Renal pelvis (tissue), 12 donors: ENCODE measurements around the gene LYRM4. TPM values are rescaled to one million over a fixed set of nuclear protein-coding genes. Genes with fewer than 3 reads are reported as not detected.

Experiments used
- DNase-seq: peaks from one replicate; pipeline ENCODE4 v3.0.0-alpha.2; 2013
- long read RNA-seq, 16 experiments: transcript quantifications; one replicate each; lab custom pipeline, GENCODE V29; 2026
- polyA plus RNA-seq, 3 donors: library from polyadenylated mRNA; unstranded; fragments of 120-200 nt; gene quantifications; one replicate each; pipeline ENCODE4 v1.2.1, GENCODE V29; 2013; ENCODE audit not compliant: insufficient read length in 3 of 3

The LYRM4 gene
- polyA plus RNA-seq = 10 to 100 TPM; 35.1 to 44.0 (median 43.7) TPM
- long read RNA-seq, donor 1, full-length matches to known transcripts = 60 of 60 reads
- long read RNA-seq, donor 1, partial matches to known transcripts = 0 of 60 reads
- long read RNA-seq, donor 1, other reads (novel, unspliced or antisense) = 0 of 60 reads
- long read RNA-seq, donor 2, full-length matches to known transcripts = 59 of 59 reads
- long read RNA-seq, donor 2, partial matches to known transcripts = 0 of 59 reads
- long read RNA-seq, donor 2, other reads (novel, unspliced or antisense) = 0 of 59 reads
- long read RNA-seq, donor 3, full-length matches to known transcripts = 42 of 42 reads
- long read RNA-seq, donor 3, partial matches to known transcripts = 0 of 42 reads
- long read RNA-seq, donor 3, other reads (novel, unspliced or antisense) = 0 of 42 reads
- long read RNA-seq, donor 4, full-length matches to known transcripts = 63 of 63 reads
- long read RNA-seq, donor 4, partial matches to known transcripts = 0 of 63 reads
- long read RNA-seq, donor 4, other reads (novel, unspliced or antisense) = 0 of 63 reads
- long read RNA-seq, donor 5, full-length matches to known transcripts = 29 of 29 reads
- long read RNA-seq, donor 5, partial matches to known transcripts = 0 of 29 reads
- long read RNA-seq, donor 5, other reads (novel, unspliced or antisense) = 0 of 29 reads
- long read RNA-seq, donor 6, full-length matches to known transcripts = 48 of 48 reads
- long read RNA-seq, donor 6, partial matches to known transcripts = 0 of 48 reads
- long read RNA-seq, donor 6, other reads (novel, unspliced or antisense) = 0 of 48 reads
- long read RNA-seq, donor 7, full-length matches to known transcripts = 61 of 66 reads
- long read RNA-seq, donor 7, partial matches to known transcripts = 5 of 66 reads
- long read RNA-seq, donor 7, other reads (novel, unspliced or antisense) = 0 of 66 reads
- long read RNA-seq, donor 8, full-length matches to known transcripts = 31 of 31 reads
- long read RNA-seq, donor 8, partial matches to known transcripts = 0 of 31 reads
- long read RNA-seq, donor 8, other reads (novel, unspliced or antisense) = 0 of 31 reads
- long read RNA-seq, donor 9, full-length matches to known transcripts = 65 of 65 reads
- long read RNA-seq, donor 9, partial matches to known transcripts = 0 of 65 reads
- long read RNA-seq, donor 9, other reads (novel, unspliced or antisense) = 0 of 65 reads
- long read RNA-seq, donor 10, full-length matches to known transcripts = 61 of 68 reads
- long read RNA-seq, donor 10, partial matches to known transcripts = 7 of 68 reads
- long read RNA-seq, donor 10, other reads (novel, unspliced or antisense) = 0 of 68 reads
- long read RNA-seq, donor 11, full-length matches to known transcripts = 49 of 49 reads
- long read RNA-seq, donor 11, partial matches to known transcripts = 0 of 49 reads
- long read RNA-seq, donor 11, other reads (novel, unspliced or antisense) = 0 of 49 reads
- long read RNA-seq, donor 12, full-length matches to known transcripts = 76 of 76 reads
- long read RNA-seq, donor 12, partial matches to known transcripts = 0 of 76 reads
- long read RNA-seq, donor 12, other reads (novel, unspliced or antisense) = 0 of 76 reads
- long read RNA-seq, donor 13, full-length matches to known transcripts = 24 of 24 reads
- long read RNA-seq, donor 13, partial matches to known transcripts = 0 of 24 reads
- long read RNA-seq, donor 13, other reads (novel, unspliced or antisense) = 0 of 24 reads
- long read RNA-seq, donor 14, full-length matches to known transcripts = 97 of 97 reads
- long read RNA-seq, donor 14, partial matches to known transcripts = 0 of 97 reads
- long read RNA-seq, donor 14, other reads (novel, unspliced or antisense) = 0 of 97 reads
- long read RNA-seq, donor 15, full-length matches to known transcripts = 59 of 59 reads
- long read RNA-seq, donor 15, partial matches to known transcripts = 0 of 59 reads
- long read RNA-seq, donor 15, other reads (novel, unspliced or antisense) = 0 of 59 reads
- long read RNA-seq, donor 16, full-length matches to known transcripts = 71 of 71 reads
- long read RNA-seq, donor 16, partial matches to known transcripts = 0 of 71 reads
- long read RNA-seq, donor 16, other reads (novel, unspliced or antisense) = 0 of 71 reads

- DNase-seq = peak; percentile 93
Observed at GRCh38 chr6:5260661-5261544, at the start of gene LYRM4, which contains the start of gene FARS2. Gene LYRM4, minus strand, starts transcription at chr6:5260950. Its CDS starts 217 bp downstream, at chr6:5260733. Gene FARS2, plus strand, starts transcription at chr6:5261513.

DNA sequence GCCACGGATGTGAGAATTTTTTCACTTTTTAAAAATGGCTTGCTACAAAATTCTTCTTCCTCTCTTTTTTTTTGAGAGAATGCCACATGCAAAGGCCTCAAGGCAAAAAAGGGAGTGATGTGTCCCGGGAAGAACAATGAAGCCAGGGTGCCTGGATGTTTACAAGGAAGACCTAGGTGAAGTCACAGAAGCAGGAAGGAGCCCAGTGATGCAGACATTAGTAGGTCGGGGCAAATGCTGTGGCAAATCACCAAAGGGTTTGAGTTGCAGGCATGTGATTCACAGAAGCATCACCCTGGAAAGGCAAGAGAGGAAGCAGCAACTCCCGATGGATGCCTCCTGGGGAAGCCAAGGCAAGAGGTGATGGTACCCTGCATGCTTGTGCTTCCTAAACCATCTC, 47.3 kb upstream of the LYRM4 start:
- no peak for DNase-seq

DNA sequence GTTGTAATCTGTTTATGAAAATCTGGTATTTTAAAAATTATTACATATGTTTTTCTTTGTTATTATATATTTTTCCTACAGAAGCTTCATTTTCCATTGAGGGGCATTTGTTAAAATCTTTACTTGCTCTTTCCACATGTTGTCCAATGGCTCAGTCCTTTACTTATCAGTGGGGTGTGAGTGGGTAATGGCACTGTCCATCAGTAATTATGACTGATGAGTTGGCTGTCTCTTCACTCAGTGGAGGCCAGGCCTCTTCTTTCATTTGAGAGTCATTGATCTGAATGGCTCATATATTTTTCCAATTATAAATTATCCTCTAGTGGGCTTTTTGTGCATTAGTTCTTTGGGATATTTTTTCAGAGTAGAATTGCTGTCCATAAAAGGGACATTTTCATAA, 46.3 kb upstream of the LYRM4 start:
- DNase-seq = no peak

- DNase-seq = peak; percentile 58
Observed at GRCh38 chr6:5305968-5306626, 45.3 kb upstream of the LYRM4 start.

GRCh38 chr6:5303682-5304081, 42.9 kb upstream of the LYRM4 start:
- no peak for DNase-seq

GRCh38 chr6:5302995-5303622, 42.4 kb upstream of the LYRM4 start:
- no peak for DNase-seq

GRCh38 chr6:5302220-5302946, 41.6 kb upstream of the LYRM4 start:
- no peak for DNase-seq

- no peak for DNase-seq
Observed at GRCh38 chr6:5300206-5300764, 39.5 kb upstream of the LYRM4 start.

GRCh38 chr6:5295623-5296022, 34.9 kb upstream of the LYRM4 start:
- no peak for DNase-seq

DNA sequence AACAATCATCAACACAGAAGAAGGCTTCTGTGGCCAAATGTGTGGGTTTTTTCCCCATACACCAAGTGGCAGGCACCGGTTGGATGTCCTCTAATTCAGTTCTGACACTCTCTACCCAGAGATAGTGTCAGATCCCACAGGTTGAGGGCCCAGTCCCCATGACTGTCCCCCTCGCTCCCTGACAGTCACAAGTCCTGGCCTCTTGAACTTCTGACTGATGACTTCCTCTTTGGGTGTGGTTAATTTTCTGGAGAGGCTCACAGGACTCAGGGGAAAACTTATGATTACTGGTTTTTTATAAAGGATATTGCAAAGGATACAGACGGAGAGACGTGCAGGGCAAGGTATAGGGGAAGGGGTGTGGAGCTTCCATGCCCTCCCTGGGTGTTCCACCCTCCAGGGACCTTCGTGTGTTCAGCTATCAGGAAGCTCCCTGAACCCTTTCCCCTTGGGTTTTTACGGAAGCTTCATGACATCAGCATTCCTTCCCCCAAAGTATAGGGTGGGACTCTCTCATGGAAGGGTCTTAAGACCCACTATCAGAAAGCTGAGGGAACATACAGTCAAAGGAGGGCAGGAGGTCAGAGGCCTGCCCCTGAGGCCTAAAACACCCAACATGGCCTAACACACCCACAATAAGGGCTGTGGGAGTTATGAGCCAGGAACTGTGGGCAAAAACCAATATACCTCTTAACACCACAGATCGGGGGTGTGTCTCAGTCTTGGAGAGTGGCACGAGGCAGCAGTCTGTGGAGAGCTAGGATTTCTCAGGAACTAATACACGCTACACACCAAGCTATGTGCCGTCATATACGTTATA, 33.9 kb upstream of the LYRM4 start:
- DNase-seq = no peak

- no peak for DNase-seq
Observed at GRCh38 chr6:5293692-5294091, 32.9 kb upstream of the LYRM4 start.

- DNase-seq = no peak
Observed at GRCh38 chr6:5292154-5292553, 31.4 kb upstream of the LYRM4 start.

DNA sequence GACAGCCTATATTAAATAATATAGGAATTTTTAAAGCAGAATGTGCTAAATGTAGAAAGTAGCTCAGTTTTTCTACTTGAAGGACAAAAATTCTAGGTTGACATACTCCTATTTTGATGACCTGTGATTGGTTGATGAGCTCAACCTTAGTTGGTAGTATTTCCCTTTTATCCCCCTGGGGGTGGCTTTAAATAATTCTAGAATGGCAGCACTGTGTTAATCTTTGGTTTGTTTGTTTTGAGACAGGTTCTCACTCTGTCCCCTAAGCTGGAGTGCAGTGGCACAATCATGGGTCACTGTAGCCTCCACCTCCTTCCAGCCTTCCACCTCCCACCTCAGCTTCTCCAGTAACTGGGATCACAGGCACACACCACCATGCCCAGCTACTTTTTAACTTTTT, 29.8 kb upstream of the LYRM4 start:
- DNase-seq = no peak

DNA sequence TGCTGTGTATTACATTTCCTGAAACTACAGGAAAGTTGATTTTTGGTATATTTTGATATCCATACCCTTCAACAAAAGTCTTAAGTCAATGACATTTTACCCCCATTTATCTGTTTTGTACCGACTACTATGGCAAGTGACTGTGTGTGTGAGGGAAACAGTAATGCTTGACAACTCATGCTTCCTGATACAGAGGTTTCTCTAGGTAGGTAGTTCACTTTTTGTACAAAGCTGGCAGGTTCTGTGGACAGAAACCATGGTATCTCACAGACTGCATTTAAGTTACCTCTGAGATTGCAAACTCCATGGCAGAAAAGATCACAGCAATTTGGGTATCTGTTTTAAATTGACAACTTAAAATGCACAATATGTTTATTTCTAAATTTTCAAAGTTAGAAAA, 29.3 kb upstream of the LYRM4 start:
- no peak for DNase-seq

DNA sequence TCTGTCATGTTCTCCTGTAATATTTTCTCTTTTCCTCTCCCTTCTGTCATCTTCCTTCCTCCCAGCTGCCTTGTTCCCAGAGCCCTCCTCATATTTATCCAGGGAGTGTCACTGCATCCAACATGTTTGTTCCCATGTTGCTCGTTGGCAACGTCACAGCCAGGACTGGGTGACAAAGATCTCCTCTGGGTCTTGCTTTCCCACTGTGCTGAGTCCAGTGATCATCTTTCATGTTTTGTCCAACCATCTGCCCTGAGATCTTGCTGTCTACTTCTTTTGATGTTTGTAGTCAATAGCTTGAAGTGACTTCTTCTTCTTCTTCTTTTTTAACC, 27.2 kb upstream of the LYRM4 start:
- DNase-seq = no peak
